GM21529 (cell line): ENCODE results near the gene FAIM2.
"Not testable (repeated sequence)": the region's sequence is repeated elsewhere in the genome, so short reads cannot be mapped to it uniquely, and the experiment has no call there.

Experiments used
- ATAC-seq: cut with Tn5 transposase; IDR thresholded peaks from one replicate; pipeline ENCODE4 v1.9.1; 2021; ENCODE audit not compliant: unreplicated experiment

The FAIM2 gene

DNA sequence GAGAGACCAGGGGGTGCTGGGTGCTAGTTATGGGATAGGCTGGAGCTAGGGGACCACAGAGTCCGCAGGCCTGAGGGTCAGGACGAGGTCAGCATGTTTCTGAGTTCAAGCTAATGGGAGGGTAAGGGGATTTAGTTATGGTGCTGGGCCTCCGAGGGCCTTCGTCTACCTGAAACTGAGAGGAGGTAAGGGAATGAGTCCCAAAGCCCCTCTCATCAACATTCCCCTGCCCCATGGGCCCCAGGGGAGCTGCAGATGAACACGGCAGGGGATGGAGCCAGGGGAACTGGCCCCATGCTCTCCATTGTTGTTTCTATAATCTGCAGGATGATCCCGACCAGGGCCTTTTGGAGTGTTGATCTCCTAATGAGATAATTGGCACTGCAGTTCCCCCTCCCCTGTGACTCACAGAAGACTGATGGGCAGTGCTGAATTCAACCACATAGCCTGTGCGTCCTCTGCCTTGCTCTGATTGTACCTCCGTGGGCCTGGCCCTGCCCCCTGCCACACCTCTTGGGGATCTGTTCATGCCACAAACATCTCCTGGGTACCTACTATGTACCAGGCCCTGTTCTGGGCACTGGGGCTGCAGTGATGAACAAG, 21.4 kb downstream of the FAIM2 start:
- ATAC-seq: no peak

DNA sequence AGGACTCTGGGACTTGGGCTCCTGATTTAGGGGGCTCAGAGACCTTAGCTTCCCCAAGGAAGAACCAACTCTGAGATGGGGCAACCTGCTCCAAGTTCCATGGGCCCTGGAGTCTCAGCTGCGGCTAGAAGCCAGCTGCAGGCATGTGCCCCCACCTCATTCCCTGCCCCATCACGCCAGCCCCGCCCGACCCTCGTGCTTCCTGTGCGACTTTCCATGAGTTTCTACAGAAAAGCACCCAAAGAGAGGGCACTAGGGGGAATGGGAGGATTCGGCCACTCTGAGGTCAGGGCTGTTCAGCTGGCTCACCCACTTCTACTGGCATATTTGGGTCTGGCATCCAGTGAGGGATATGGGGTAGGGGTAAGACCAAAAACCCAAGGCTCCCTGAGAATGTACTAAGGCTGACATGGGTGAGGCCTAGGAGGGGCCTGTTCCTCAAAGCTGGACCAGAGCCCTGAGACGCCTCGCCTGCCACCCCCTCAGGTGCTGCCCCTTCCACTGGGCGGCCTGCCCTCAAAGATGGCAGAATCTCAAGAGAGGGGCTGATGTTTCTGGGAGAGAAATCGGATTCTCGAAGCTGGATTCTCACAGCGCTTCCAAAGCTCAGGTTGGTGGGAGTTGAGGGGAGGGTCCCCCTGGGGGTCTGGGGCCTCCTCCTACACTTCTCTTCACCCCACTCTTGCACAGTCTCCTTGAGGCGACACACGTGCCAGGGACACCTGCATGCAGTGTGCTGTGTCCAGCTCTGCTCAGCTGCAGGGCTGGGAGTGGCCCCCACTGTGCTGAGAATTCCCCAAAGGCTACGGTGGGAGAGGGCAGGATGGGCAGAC, 22.1 kb downstream of the FAIM2 start:
- ATAC-seq: no peak

DNA sequence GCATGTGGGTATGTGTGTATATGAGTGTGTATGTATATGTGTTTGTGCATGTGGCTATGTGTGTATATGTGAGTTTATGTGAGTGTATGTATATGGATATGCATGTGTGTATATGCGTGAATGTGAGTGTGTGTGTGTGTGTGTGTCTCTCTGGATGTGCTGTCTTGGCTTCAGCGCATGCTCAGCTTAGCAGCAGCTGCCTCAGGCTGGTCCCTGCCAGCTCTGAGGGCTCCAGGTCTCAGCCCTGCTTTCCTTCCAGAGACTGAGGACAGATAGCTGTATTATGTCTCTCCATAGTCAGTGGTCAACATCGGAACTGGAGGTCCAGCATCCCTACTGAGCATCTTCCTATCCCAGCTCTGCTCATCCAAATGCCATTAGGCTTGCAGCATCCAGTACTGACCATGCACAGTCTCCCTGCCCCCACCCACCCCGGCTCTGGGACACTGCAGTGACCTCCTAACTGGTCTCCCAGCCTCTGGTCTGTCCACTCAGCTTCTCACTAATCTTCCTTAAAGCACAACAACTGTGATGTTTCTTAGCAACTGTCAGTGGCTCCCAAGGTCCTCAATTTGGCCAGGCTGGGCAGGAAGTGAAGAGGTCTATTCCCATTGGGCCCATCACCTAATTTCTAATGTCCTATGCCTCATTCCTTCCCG, 22.8 kb downstream of the FAIM2 start:
- ATAC-seq: no peak

DNA sequence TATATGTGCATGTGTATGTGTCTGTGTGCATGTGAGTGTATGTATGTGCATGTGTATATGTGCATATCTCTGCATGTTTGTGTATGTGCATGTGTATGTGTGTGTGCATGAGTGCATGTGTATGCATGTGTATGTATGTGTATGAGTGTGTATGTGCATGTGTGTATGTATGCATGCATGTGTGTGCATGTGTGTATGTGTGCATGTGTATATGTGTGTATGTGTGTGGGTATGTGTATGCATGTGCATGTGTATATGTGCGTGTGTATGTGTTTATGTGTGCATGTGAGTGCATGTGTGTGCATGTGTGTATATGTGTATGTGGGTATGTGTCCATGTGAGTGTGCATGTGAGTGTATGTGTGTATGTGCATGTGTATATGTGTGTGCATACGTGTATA, 24.6 kb downstream of the FAIM2 start:
- ATAC-seq: not testable (repeated sequence)

DNA sequence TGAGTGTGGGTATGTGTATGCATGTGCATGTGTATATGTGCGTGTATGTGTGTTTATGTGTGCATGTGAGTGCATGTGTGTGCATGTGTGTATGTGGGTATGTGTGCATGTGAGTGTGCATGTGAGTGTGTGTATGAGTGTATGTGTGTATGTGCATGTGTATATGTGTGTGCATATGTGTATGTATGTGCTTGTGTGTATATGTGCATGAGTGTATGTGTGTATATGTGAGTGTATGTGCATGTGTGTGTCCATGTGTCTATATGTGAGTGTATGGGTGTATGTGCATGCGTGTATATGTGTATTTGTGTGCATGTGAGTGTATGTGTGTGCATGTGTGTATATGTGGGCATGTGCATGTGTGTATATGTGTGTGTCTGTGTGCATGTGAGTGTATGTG, 25.7 kb downstream of the FAIM2 start:
- no peak for ATAC-seq

DNA sequence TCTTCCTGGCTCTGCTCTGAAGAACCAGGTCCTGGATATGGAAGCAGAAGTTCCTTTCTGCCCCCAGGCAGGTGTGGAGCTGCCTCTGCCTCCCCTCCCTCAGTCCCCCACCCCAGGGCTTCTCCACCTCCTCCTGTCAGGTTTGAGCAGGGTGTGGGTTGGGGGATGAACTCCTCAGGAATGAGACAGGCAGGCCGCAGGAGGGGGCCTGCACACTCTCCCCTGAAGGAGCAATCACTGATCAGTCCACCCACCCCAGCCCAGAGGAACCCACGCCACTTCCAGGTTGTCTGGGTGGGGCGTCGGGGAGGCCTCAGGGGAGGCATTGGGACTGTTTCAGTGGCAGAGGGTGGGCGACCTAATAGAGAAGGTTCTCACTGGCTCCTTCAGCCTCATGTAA, 26.6 kb downstream of the FAIM2 start:
- no peak for ATAC-seq

DNA sequence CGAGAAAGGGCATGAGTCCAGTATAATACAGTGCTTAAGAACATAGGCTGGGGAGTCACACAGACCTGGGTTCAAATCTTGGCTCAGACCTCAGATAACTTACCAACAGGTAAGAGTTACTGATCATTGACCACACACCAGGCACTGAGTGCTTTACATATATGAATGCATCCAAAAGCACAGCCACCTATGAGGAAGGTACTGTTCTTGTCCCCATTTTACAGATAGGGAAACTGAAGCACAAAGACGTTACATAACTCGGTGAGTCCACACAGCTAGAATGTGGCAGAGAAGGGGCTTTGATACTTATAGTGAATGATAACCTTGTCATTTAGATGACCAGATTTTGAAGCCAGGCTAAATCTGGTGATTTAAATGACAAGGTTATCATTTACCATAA, 27.6 kb downstream of the FAIM2 start:
- ATAC-seq: no peak

DNA sequence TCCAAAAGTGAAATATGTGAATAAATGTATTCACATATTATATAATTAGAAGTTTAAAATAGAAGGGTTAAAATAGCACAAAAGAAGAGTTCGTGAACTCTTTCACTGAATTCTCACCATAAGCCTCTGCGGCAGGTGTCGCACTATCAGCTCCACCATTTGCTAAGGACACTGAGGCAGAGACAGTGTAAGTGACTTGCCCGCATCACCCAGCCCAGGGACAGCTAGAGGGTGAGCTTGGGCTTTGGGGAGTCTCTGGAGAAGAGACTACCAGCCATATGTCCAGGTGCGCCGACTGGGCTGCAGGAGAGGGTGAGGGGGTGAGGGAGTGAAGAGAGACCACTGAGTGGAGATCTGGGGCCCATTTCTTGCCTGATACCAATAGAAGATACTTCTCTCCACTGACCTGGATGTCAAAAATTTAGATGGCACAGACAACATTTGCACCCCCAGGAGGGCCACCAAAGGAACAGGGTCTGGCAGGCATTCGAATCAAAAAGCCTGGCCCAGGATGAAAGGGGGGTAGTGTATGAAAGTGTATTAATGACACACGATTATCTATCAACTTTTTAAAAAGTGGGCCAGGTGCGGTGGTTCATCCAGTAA, 28.5 kb downstream of the FAIM2 start:
- ATAC-seq: no peak

DNA sequence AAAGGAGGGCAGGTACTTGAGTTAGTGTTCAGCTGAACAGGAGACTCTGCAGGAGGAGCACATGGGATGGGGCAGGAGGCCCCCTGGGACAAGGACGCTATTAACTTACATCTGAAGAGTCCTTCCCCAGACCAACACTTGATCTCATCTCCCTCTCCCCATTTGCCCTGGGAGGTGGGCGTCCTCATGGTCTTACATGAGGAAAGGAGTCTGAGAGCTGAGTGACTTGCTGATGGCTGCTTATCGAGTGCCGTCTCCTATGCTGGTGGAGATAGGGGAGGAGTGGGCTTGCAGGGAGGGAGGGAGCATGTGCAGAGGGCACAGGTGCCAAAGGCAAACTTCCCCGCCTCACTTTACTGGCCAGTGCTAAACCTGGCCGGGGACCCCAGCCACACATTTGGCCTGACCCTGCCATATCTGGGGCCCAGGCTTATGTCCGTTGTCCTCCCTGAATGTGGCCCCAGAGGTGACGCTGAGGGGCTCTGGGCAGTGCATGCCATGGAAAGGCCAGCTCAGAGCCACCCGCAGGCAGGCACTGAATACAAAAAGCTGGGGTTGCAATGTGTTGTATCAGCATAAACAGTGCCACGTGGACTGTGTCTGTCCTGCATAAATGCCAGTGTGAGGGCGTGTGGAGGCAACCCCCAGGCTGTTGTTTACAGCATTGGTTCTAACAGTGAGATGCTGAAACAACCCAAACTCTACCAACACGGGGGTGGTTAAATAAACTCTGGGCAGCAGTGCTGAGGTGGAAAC, 29.4 kb downstream of the FAIM2 start:
- no peak for ATAC-seq

DNA sequence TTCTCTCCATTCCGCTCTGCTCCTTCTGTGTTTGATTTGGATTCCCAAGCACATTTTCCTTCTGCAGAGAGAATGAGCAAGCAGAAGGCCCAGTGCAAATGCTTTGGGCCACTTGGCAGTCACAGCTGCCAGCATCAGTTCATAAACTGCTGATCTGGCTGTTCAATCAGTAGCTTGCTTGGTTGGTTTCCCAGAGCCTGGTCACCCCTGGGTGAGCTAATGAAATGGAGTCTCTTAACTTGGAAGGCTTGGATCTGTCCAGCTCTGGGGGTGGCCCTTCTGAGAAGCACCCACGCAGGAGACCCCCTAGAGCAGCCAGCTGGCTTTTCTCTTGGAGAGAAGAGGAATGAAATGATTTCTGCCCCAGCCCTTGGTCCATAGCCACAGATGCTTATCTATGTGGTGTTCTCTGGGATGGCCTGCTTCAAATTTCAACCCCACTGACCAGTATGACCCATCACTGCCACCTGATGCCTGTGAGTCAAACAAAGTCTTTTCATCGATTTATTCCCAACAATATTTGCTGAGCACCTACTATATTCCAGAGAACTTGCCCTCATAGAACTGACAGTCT, 30.3 kb downstream of the FAIM2 start:
- ATAC-seq: no peak

DNA sequence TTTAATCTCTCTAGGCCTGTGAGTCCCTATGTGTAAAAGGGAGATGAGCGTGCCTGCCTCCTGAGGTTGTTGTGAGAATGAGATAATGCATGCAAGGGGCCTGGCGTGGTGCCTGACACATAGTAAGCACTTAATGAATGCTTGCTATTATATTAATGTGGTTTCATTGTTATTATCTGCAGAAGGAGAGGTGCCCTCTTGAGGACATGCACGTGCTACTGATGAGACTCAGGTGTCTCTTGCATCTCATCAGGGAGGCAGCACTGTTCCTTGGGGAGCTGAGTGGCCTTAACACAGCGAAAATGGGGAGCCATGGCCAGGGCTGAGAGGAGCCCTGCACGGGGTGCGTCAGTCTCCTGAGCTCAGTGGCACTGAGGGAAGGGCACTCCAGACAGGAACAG, 30.9 kb downstream of the FAIM2 start:
- no peak for ATAC-seq

DNA sequence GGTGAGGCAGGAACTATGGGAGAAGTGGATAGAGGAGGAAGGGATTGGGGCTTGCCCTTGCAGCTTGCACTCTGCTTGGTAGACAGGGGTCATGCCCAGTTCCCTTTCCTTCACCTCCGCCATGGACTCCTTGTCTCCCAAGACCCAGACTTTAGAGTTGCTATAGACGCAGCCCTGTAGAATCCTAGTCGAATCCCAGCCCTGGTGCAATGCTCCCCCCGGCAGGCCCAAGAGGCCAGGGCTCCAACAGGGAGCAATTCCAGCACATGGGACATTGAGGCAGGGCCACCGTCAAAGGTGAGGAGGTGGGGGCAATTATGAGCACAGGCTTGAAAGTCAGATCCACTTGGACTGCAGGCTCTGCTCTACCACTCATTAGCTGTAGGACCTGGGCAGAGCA, 31.3 kb downstream of the FAIM2 start:
- no peak for ATAC-seq

DNA sequence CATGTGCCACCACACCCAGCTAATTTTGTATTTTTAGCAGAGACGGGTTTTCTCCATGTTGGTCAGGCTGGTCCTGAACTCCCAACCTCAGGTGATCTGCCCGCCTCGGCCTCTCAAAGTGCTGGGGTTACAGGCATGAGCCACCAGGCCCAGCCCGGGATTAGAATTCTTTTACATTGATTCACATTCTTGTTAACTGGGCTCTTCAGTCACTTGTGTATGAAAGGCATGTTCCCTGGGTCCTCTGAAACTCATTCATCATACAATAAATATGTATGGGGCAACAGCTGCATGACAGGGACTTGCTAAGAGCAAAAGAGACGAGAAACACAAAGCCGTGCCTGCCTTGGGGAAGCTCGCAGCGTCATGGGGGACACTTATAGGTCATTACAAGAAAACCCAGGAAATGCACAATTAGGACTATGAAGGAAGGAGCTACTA, 31.9 kb downstream of the FAIM2 start:
- not testable (repeated sequence) for ATAC-seq

DNA sequence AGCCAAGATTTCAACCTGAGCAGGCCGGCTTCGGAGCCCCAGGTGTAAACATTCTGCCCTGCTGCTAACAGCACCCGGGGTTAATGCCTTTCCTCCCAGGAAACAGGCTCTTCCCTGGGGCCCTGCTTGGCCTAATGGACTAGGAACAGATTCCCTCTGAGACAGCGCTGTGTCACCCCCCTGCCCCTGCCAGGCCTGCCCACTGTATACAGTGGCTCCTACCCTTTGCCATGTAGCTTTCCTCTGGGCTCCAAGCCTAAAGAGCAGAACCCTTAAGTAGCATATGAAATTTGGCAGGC, 32.5 kb downstream of the FAIM2 start:
- ATAC-seq: no peak

DNA sequence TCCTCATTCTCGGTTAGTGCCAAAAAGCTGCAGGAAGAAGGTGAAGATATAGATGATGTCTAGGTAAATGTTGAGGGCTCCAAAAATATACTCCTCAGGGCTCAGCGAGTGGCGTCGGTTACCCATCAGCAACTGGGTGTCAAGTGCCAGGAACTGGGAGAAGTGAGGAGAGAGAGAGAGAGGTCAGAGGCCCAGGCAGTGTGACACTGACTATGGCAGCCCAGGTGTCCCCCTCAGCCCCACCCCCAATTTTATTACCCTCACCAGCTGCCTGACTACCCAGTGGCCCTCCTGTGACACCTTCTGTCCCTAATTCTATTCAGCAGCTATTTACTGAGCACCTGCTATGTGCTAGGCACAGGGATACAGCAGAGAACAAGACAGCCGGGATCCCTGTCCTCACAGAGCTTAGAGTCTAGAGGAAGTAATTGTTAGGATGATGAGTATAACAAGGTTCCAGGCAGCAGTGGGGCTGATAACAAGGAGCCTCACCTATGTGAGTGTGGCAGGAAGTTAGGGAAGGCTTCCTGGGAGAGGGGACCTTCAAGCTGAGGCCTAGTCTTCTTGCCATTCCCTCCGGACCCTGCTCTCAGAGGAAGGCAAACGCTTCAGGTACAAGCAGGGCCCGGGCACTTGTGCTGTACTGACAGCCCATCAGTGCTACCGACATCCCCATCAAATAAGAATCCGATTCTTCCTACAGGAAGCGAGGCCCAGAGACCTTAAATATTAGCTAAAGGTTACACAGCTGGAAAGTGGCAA, 33.0 kb downstream of the FAIM2 start:
- ATAC-seq: no peak

DNA sequence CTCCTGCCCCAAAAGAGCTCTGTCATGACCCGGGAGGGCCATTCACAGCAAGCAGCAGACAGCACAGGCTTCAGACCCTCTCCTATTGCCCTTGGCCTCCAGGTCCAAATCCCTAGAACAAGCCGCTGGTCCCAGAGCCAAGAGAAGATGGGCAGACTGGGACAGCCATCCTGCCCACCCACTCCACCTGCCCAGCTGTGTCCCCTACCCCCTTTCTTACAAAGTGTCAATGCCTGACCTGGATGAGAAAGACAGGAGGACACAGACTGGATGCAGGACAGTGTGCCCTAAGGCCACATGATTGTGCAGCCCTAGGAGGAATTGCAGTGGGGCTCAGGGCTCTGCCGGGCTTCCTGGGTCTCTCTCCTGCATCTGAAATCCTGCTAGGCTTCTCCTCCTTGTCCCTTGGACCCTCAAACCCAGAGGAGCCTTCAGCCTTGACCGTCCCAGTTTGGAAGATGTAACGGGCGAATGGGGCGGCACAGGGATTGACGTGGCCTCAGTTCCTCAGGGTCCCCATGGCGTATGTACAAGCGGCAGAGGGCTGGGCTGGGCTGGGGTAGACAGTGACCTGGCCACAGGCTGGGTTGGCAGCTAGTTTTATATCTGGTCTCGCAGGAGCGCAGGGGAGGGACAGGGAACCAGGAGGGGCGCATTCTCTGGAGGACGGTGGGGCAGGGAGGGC, 33.7 kb downstream of the FAIM2 start:
- ATAC-seq: no peak

DNA sequence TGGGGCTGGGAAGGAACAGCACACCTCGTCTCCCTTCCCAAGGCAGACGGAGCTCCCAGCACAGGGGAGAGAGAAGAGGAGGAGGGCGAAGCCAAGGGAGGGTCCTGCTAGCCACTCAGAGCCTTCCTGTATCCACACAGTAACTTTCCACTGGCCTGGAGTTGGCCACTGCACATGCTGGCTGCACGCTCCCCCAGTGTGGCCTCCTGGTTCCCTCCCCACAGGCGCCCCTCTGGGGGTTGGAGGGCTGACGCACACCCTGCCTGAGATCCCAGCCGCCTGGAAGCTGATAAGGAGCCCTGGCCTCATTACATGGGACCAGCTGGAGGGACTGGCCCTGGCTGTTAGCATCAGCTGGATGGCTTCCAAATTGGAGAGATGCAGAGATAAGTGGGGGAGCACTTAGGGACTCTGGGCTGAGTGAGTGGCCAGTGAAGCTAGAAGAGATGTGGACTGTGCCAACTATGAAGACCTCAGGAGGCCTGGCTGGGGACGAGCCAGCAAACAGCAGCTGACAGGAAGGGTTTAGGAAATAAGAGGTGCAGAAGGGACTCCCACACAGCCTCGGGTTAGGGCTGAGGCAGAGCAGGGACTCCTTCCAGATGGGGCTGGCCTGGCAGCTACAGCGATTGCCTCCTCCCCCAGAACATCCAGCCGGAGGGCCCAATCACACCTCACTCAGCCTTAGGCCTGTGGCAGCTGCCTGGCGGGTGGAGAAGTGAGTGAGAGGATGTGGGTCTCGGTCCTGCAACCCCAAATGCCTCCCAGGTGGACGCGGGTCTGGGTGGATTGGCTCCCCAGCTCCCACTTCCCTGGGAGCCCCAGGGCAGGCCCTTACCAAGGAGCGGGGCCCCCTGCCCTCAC, 34.5 kb downstream of the FAIM2 start:
- no peak for ATAC-seq

DNA sequence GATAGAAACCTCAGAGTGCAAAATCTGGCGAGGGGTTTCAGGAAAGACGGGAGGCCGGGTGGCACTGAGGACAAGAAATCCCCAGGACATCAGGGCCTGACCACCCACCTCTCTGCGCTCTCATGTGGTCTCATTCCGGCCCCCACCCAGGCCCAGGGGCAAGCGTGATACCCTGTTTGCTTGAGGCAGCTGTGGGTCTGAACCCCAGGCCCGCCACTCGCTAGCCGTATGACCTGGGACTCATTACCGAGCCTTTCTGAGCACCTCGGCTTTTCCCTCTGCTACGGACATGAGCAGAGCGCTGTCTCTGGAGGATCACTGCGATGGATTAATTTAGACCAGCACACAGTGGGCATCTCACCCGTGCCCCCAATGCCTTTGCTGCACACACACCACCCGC, 35.3 kb downstream of the FAIM2 start:
- ATAC-seq: no peak
